ENCODE data around the gene ABHD17B.

GRCh38 chr9:71944754-71945375 is 33.9 kb upstream of the ABHD17B start:
- TF ChIP-seq POLR2A (IDR thresholded peaks at IDR 0.05; ENCODE audit: low read length) (no peak), GATA1 (IDR thresholded peaks at IDR 0.05; ENCODE audit: low read depth, low read length) (no peak)
